OCI-LY7 (cell line): ENCODE data around the gene ZNF683. TPM values are rescaled to one million over a fixed set of nuclear protein-coding genes. Genes with fewer than 3 reads are reported as not detected.

Experiments used
- BruUV-seq: library from RNA; stranded (reverse); fragments of 400-500 nt; replicated peaks from 2 replicates; lab custom pipeline; 2021; lab: Mats Ljungman, UMichigan
- CTCF ChIA-PET: fragments of 300-600 bp; sonication (Branson Sonifier 250); formaldehyde crosslinking; loops from one replicate; lab custom pipeline; 2022; ENCODE audit warnings: antibody characterized with exemption; ENCODE audit not compliant: unreplicated experiment; lab: Charles Lee
- POLR2A ChIA-PET: fragments of 300-600 bp; sonication (Branson Sonifier 250); formaldehyde crosslinking; loops from one replicate; lab custom pipeline; 2022; ENCODE audit warnings: antibody characterized with exemption; lab: Charles Lee
- DNase-seq: peaks from one replicate; pipeline ENCODE4 v3.0.0-alpha.2; 2015; ENCODE audit warnings: low spot score
- H2AFZ ChIP-seq: fragments of 200-600 bp; sonication (generic), shearing (Covaris generic); 2 replicates; pipeline ENCODE4 v1.6.1; 2014; ENCODE audit warnings: mild to moderate bottlenecking, antibody characterized with exemption, low read length, moderate library complexity
- H3K27ac ChIP-seq: fragments of 200-600 bp; sonication (generic); 2 replicates; pipeline ENCODE4 v1.5.1; 2014; ENCODE audit warnings: mixed run types, low read depth, mild to moderate bottlenecking, moderate library complexity, low read length, inconsistent platforms; ENCODE audit not compliant: poor library complexity, severe bottlenecking
- H3K36me3 ChIP-seq: fragments of 200-600 bp; sonication (generic); 2 replicates; pipeline ENCODE4 v1.6.1; 2014; ENCODE audit warnings: mild to moderate bottlenecking, antibody characterized with exemption, low read length, moderate library complexity, mixed read lengths; ENCODE audit not compliant: insufficient read depth
- H3K4me1 ChIP-seq: fragments of 200-600 bp; sonication (generic); 2 replicates; pipeline ENCODE4 v1.5.1; 2014; ENCODE audit warnings: mild to moderate bottlenecking, low read length; ENCODE audit not compliant: insufficient read depth, poor library complexity, severe bottlenecking
- H3K4me2 ChIP-seq: fragments of 200-600 bp; sonication (generic); 2 replicates; pipeline ENCODE4 v1.6.1; 2014; ENCODE audit warnings: mild to moderate bottlenecking, low read length
- H3K4me3 ChIP-seq: fragments of 200-600 bp; sonication (generic); 2 replicates; pipeline ENCODE4 v1.5.1; 2014; ENCODE audit warnings: mild to moderate bottlenecking, low read depth, low read length; ENCODE audit not compliant: poor library complexity, severe bottlenecking
- H3K79me2 ChIP-seq: fragments of 200-600 bp; sonication (generic); 2 replicates; pipeline ENCODE4 v1.6.1; 2016; ENCODE audit warnings: low read depth, mild to moderate bottlenecking, low read length, moderate library complexity, mixed read lengths; ENCODE audit not compliant: insufficient read depth
- H3K9me2 ChIP-seq: fragments of 200-600 bp; sonication (generic); 2 replicates; pipeline ENCODE4 v1.6.1; 2016; ENCODE audit warnings: mild to moderate bottlenecking, low read length, mixed read lengths; ENCODE audit not compliant: insufficient read depth
- H3K9me3 ChIP-seq: fragments of 200-600 bp; sonication (generic); 2 replicates; pipeline ENCODE4 v1.6.1; 2014; ENCODE audit warnings: mild to moderate bottlenecking, mixed run types, low read length, mixed read lengths
- H4K20me1 ChIP-seq: fragments of 200-600 bp; sonication (generic); 2 replicates; pipeline ENCODE4 v1.6.1; 2014; ENCODE audit warnings: mild to moderate bottlenecking, antibody characterized with exemption, low read length, moderate library complexity, mixed read lengths; ENCODE audit not compliant: insufficient read depth
- CTCF ChIP-seq: fragments of 200-600 bp; sonication (generic); conservative IDR thresholded peaks from 2 replicates; pipeline ENCODE4 v1.5.1; 2014; ENCODE audit warnings: mild to moderate bottlenecking, antibody characterized with exemption, low read length, moderate library complexity, mixed read lengths
- EZH2phosphoT487 ChIP-seq: fragments of 200-600 bp; sonication (generic); IDR thresholded peaks from 2 replicates; pipeline ENCODE4 v1.6.1; 2018; ENCODE audit warnings: low read depth, borderline replicate concordance, mild to moderate bottlenecking, mixed run types, antibody characterized with exemption, low read length, moderate library complexity, mixed read lengths
- intact Hi-C: fragments of 100-400 bp; cut with micrococcal nuclease; formaldehyde crosslinking; loops from one replicate; pipeline ENCODE4 v1.10.0; 2022; ENCODE audit not compliant: unreplicated experiment
- total RNA-seq, 2 experiments: library from RNA; depleted of rRNA in 1 of 2; stranded (reverse); fragments of >200 nt in 1 of 2; shearing (Covaris generic) in 1 of 2; gene quantifications; 2 replicates each; pipeline ENCODE4 v1.2.3, GENCODE V29; 2014 to 2022

ZNF683 gene
- total RNA-seq, 2 experiments from 2014 or later, result not detected

GRCh38 chr1:26351590-26352337 is 20.8 kb downstream of the ZNF683 start:
- ChIA-PET POLR2A (no interaction called here), CTCF (no interaction called here)
- Histone ChIP-seq H4K20me1 (no peaks in the 10 kb centered on the region), H3K9me3 (no peaks in the 10 kb centered on the region), H3K79me2 (no peaks in the 10 kb centered on the region), H3K4me2 (no peak overlapping the region), H2AFZ (no peak overlapping the region), H3K36me3 (no peaks in the 10 kb centered on the region), H3K9me2 (no peaks in the 10 kb centered on the region), H3K4me1 (no peaks in the 10 kb centered on the region), H3K27ac (no peak overlapping the region), H3K4me3 (no peak overlapping the region)
- no peak for DNase-seq
- intact Hi-C loops, result no loop called here
- TF ChIP-seq CTCF (no peak), EZH2phosphoT487 (no peak)
- BruUV-seq, result no TSS peak

- H4K20me1 ChIP-seq, result no peaks in the 10 kb centered on the region
- intact Hi-C loops, result no loop called here
- TF ChIP-seq EZH2phosphoT487 (no peak), CTCF (no peak)
- no peaks in the 10 kb centered on the region for H3K79me2 ChIP-seq
- no TSS peak for BruUV-seq
- no peaks in the 10 kb centered on the region for H3K4me1 ChIP-seq
- POLR2A ChIA-PET, result interaction anchor here (0.6 kb wide), 2 partner anchors 23 to 103 kb away, joined by 3 read pairs; no protein-coding TSS in a partner anchor
- DNase-seq, result no peak
- no peak overlapping the region for H3K27ac ChIP-seq
- H3K9me3 ChIP-seq, result no peaks in the 10 kb centered on the region
- H3K4me3 ChIP-seq, result no peak overlapping the region
- H2AFZ ChIP-seq, result no peak overlapping the region
- CTCF ChIA-PET, result no interaction called here
- no peaks in the 10 kb centered on the region for H3K9me2 ChIP-seq
- no peak overlapping the region for H3K4me2 ChIP-seq
- no peaks in the 10 kb centered on the region for H3K36me3 ChIP-seq
These were observed 21.6 kb downstream of the ZNF683 start for GRCh38 chr1:26350701-26351589.
